IPS-NIHi11 (cell line): ENCODE data around the gene IFRD1.
"Not testable (repeated sequence)": the region's sequence is repeated elsewhere in the genome, so short reads cannot be mapped to it uniquely, and the experiment has no call there.

ENCODE experiments used
- DNase-seq: peaks from one replicate; pipeline ENCODE4 v3.0.0; 2012; ENCODE audit warnings: mixed read lengths, low spot score

The IFRD1 gene

DNA sequence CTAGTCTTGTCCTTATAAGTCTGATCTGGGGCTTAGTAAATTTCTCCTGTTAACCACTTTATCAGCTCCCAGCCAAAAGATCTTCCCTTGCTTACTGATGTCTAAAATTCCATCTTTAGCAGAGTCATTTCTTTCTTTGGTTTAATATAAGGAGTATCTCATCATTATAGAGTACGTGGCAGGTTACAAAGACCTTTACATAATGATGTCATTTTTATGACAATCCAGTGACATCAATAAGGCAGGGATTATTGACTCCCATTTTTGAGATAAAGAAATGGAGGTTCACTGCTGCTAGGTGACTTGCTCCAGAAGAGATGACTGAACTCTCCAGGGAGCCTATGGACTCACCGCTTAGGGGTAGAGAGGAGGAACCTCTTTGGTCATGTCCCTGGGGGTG lies 8.1 kb upstream of the IFRD1 start:
- no peak for DNase-seq

DNA sequence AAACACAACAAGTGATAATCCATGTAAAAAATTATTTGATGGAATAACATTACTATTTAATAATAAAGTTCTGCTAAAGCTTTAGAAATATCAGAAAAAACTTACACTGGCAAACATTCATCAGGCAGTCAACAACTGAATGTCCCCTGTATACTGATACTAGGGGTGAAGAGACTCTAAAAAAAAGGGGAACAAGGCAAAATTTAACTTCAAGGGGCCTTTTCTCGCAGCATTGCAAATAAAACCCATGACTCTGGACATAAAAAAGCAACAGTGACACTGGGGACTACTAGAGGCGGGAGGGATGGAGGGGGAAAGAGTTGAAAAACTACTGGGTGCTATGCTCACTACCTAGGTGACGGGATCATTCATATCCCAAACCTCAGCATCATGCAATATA lies 5.8 kb upstream of the IFRD1 start:
- DNase-seq: no peak

DNA sequence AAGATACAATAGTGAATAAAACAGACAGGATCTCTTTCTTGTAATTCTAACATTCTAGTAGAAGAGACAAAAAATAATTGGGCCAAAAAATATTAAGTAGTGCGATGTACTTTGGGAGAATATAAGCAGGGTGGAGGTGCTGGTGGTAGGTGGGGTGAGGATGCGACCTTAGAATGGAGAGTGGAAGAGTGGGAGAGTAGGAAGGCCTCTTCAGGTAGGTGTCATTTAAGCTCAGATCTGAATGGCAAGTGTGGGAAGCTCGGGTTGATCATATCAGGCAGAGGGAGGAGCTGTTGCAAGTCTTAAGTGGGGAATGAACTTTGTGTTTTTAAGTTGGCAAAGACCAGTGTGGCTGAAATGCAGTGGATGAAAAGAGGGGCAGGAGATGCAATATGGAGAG lies 3.8 kb upstream of the IFRD1 start:
- DNase-seq: no peak

DNA sequence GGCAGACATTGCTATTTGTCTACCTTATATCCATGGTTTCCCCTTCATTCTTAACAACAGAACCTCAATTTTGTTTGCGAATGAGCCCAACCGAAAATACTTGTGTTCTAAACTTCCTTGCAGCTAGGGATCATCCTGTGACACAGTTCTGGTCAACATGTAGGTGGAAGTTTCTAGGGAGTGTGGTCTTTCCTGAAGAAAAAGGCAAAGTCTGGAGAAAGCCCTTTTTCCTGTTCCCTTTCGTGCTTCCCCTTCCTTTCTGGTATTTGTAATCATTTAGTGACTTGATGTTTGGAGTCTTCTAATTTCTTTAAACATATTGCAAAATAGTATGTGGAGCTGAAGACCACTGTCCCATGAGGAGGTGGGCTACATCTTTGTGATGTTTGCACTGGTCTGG lies 2.9 kb upstream of the IFRD1 start:
- DNase-seq: no peak

DNA sequence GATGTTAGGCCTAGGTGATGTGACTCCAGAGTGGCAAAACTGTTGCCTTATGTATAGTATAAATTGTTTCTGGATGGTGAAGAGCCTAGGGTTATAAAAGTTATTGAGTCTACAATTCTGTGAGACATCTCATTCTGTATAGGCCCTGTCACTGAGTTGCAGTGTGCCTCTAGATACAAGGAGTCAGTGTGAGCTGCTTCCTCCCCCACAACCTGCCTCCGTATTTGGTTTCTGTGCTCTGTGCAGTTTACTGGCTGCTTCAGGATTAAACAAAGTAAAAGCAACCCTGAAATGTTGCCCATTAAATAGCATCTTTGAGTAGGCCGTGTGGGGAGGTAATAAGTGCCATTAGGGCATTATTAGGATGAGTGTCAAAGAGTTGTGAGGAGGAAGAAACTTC lies 1.9 kb upstream of the IFRD1 start:
- no peak for DNase-seq

DNA sequence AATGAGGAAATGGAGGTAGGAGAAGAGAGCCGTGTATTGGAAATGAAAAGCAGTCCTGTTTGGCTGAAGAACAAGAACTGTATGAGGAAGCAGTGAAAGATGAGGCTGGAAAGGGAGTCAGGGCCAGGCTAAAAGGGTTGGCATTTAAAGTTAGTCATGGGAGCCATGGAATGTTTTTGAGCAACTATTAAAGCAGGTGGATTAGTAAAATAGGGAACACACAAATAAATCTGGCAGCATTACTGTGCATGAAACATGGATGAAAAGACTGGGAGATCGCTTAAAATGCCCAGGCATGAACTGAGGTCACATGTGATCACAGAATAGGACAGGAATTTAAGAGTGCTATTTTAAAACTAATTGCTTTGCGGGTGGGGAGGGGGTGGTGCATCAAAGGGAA lies 1.4 kb upstream of the IFRD1 start:
- no peak for DNase-seq

DNA sequence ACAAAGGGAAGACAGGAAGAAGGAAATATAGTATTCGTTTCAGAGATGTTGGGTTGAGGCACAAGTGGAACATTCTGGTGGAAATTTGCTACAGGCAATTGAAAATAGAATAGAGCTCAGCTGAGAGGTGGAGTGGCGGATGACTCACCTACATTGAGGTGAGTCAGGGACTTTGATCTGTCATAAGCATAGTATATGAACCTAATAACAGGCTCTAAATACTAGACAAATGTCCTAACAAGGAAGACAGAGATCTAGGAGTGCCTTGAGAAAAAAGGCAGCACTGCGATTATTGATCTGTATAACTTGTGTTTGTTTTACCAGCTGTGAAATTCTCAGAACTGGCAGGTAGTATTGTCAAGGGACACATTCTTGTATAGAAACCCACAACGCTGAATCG lies 907 bp upstream of the IFRD1 start:
- DNase-seq: no peak

DNA sequence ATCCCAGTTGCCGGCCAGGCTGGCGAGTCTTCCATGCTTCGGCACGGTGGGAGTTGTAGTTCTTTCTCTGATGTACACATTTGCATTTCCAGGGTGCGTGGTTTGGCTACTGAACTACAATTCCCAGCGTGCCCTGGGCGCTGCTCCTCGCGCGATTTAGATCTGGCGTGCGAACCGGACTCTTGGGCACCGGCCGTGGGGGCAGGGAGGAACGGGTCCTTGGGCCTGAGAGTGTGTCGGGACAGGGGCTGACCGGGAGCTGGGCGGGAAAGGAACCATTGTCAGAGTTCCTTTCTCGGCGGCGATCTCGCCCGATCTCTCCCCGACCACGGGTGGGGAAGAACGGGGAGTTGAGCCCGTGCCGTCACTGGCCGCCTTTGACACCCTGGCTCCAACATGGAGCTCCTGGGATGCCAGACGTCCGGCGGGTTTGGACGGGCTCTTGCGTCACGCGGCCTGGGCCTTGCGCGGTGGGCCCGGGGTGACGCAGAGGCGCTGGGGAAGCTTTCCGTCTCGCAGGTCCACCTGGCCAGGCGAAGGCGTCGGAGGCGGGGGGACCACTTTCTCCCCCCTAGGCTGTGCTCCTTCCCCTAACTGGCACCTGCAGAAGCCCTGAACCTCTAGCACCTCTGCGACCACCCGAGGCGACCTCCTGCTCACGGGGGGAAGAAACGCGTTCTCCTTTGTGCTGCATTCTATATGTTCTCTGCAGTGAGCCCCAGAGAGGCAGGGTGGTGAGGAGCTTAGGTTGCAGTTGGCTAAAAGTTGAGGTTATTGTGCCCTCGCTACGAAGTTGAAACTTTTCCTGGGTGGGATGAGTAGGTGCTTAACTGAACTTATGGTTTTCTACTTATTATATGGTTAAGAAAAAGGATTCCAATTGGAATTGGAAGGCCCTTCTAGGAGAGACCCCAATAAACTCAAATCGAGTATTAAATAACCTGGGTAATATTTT lies 824 bp downstream of the IFRD1 start:
- peak; percentile 86 for DNase-seq

DNA sequence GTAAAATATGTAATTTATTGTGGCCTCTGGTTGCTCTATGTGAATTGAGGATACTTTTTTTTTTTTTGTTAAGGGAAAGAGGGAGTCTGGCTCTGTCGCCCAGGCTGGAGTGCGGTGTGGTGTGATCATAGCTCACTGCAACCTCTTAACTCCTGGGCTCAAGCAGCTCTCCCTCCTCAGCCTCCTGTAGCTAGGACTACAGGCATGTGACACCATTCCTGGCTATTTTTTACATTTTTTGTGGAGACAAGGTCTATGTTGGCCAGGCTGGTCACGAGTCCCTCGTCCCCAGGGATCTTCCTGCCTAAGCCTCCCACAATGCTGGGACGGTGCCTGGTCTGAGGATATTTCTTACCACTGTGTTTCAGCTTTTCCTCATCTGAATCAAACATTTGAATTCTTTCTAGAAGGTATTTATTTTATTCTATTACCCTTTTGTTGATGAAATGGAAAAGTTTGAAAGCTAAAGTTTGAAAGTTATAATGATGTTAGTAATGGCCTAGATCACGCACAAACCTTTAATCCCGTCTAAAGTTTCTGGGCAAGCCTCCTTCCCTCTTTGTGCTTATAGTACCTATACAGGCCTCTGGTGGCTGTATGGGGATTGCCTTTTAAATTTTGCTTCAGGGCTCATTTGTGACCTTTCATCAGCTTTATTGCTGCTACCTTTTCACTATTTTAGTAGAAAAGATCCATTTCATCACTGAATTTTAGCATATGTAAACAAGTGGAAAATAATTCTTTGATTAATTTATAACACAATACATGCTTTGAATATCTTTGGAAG lies 2.0 kb downstream of the IFRD1 start:
- peak; percentile 23 for DNase-seq

DNA sequence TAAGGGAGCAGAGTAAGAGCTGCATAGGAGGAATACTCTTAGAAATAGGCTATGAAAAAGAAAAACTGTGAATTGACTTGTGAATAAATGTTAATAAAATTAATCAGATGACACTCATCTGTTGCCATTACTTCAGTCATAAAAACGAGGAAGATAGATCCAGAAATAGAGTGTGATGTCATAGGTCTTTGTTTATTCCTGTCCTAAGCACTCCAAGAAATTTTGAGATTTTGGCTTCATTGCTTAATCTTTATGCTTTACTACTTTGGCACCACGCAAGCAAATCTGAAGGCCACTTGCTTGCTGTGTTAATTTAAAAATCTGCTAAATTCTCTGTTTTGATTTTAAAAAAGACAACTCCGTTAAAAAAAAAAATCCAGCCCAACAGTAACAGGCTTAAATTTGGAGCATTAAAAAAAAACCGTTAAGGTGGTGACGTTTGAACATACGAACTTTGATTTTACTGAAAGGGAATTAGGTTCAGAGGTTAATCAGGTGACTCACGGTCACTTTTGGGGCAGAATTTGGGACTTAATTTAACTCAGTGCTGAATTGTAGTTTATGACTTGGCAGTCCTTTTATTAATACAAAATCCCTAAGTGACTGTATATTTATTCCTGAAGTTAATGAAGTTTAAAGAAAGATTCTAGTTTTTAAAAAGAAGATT lies 3.4 kb downstream of the IFRD1 start:
- DNase-seq: no peak

DNA sequence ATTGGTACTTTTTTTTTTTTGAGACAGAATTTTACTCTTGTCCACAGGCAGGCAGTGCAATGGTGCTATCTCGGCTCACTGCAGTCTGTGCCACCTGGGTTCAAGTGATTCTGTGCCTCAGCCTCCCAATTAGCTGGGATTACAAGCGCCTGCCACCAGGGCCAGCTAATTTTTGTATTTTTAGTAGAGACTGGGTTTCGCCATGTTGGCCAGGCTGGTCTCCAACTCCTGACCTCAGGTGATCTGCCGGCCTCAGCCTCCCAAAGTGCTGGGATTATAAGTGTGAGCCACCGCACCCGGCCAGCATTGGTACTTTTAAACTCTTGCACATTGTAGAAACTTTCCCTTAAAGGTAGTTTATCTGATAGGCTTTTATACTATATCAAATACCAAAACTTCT lies 3.9 kb downstream of the IFRD1 start:
- DNase-seq: not testable (repeated sequence)

DNA sequence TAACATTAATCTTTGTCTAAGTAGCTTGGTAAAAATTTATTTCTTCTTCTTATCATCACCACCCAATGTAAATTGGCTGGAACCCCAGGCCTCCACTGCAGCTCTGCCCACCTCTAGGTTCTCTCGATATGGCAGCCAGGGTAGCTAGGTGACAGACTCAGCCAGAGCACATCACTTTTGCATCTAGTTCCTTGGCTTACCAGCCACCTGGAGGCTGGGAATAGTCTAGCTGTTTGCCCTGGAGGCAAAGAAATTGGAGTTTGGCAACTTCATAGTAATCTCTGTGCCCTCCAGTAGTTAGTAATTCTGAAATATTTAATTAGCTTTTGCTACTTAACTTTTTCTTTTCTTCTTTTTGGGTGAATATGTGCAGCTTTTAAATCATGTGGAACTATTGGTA lies 9.4 kb downstream of the IFRD1 start:
- no peak for DNase-seq

DNA sequence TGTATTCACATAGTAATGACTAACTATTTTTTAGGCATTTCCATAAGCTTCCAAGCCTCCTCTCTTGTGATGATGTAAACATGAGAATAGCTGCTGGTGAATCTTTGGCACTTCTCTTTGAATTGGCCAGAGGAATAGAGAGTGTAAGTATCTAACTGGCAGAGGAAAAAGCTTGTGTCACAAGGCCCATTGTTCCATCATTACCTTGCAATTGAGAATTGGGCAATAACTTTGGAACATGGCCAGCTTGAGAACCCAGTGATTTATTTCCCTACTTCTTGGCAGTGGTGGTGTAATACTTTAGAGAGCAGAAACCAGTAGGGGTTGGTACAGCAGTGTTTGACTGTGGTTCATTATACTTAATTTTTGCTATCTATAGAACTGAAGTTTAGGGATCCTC lies 12.0 kb downstream of the IFRD1 start:
- peak; percentile 16 for DNase-seq

DNA sequence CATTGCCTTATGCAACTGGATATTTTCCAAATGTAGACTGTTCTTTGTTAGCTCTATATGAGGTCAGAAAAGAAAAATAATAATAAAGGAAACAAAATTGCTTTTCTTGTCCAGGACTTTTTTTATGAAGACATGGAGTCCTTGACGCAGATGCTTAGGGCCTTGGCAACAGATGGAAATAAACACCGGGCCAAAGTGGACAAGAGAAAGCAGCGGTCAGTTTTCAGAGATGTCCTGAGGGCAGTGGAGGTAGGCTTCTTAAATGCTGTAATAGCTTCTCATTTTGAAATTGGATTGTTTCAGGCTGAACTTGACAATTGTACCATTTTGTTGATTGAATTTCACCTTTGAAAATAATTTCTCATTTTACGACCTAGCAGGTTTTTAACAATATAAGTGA lies 17.6 kb downstream of the IFRD1 start:
- no peak for DNase-seq

DNA sequence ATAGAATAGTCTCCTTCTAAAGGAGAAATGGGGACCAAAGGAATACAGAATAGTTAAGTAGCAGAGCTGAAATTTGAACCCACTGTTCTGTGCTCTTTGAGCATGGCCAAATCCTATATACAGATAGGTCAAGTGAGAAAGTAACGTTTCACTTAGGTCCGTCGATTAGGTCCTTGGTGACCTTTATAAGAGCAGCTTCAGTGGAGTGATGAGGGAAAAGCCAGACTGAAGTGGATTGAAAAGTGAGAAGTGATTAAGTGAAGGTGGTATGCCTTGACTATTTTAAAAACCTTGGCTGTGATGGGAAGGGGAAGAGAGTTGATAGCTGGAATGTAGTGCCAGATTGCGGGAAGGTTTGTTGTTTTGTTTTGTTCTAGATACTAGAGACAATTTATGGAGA lies 19.9 kb downstream of the IFRD1 start:
- DNase-seq: no peak

DNA sequence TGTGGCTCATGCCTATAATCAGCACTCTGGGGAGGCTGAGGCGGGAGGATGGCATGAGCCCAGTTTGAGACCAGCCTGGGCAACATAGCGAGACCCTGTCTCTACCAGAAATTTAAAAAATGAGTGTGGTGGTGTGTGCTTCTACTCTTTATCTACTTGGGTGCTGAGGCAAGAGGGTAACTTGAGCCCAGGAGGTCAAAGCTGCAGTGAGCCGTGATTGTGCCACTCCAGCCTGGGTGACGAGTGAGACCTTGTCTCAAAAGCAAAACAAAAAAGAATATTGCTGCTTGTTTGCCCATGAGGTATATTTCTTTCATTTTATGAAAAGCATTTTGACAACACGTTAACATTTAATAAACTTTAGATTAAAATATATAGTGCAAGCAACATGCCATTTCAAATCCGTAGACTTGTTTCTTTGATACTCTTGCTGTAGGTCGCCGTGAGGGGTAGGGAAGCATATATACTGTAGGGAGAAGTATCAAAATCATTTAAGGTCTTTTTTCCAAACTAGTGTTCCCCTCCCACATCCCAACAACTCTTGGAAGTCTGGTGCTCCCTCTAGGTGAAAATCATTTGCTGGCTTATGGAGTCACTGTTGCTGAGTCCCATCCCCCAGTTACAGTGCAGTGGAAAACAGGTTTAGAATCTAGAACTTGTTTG lies 26.3 kb downstream of the IFRD1 start:
- no peak for DNase-seq

DNA sequence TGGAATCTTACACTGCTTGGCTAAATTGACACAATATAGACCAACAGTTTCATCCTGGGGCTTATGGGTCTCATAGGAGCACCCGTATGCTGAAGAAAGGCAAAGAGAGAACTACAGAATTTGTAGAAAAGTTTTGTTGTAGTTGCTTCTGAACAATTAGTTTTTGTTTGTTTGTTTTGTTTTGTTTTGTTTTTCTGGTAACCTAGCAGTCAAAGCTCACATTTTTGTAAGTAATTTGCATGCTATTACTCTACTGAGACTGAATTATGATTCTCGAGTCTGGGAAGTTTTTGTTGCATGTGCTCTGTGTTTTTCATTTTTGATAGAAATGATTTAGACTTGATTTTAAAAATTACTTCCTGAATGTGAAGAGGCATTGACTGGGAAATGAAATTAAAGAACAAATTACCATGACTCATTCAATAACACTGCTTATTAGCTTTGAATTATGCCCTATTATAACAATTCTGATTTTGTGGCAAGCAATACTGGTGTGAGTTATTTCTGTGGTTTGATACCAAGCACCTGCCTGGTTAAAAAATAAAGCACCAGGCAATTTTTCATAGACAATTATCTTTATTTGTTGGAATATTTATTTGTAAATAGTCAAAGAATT lies 31.0 kb downstream of the IFRD1 start:
- DNase-seq: no peak

DNA sequence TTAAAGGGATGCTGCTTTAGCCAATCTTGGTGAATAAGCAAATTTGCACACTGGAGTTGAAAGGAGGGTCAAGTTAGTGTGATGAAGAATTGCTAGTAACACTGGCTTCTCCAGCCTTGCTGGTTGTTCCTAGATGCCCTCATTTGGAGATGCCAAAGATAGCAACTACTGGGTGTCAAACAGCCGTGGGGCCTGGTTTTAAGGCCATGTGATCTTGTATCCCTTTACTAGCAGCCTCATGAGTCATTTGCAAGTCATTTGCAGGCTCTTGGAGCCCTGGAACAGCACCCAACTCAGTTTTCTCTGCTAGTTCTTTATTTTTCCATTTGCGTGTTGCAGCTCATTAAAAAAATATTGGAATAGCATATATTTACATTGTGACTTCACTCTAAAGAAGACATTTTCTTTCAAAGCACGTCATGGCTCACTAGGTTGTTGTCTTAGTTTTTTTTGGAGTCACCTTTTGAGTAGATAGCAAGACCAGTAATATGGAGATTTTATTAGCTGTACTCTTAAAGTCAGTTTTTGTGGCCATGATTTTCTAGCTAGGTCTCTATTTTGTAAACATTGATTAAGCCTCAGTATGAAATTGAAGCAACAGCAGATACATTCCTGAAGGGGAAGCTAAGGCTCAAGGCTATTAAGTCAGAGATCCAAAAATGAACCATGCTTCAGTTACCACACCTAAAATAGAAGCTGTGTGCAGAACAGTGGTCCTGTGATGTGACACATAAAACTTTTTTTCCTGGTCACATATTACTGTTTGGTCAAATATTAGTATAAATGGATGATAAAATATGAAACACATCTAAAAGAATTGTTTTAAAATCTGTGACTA lies 31.8 kb downstream of the IFRD1 start:
- no peak for DNase-seq

DNA sequence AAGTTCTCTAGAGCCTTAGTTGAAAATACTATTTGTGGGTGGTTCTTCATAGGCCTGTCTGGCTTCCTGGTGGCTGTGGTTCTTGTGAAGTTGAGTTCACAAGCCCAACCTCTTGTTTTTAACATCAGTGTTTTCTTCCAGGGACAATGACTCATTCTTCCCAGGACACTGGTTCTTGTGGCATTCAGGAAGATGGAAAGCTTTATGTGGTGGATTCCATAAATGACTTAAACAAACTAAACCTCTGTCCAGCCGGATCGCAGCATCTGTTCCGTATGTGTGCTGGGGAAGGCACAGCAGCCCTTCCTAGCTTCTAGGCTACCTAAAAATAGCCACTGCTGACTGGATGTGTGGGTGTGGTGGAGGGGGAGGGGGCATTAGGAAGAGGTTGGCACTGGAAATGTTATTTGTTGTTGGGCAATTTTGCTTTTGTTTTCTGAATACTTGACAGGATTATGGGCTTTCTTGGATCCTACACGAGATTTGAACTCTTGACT lies 34.5 kb downstream of the IFRD1 start:
- no peak for DNase-seq

DNA sequence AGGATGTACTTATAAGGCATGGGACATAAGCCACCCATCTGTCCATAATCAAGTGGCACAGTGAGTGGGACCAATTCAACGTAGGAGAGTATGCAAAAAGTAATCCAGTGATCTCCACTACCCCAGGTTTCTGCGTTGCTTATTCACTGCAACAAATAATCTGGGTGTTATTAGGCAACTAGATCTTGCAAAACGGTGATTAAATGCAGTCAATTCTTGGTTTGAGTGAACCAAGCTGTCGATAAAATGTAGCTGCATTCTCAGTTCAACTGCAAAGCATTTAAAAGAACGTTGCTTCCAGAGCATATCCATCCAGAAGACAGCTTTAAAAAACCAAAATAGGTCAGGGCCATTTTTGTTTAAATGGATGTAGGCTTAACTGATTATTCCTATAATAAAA lies 35.5 kb downstream of the IFRD1 start:
- DNase-seq: no peak
